ENCODE measurements around the gene KLF7.
"Not testable (repeated sequence)": the region's sequence is repeated elsewhere in the genome, so short reads cannot be mapped to it uniquely, and the experiment has no call there.

The KLF7 gene

DNA sequence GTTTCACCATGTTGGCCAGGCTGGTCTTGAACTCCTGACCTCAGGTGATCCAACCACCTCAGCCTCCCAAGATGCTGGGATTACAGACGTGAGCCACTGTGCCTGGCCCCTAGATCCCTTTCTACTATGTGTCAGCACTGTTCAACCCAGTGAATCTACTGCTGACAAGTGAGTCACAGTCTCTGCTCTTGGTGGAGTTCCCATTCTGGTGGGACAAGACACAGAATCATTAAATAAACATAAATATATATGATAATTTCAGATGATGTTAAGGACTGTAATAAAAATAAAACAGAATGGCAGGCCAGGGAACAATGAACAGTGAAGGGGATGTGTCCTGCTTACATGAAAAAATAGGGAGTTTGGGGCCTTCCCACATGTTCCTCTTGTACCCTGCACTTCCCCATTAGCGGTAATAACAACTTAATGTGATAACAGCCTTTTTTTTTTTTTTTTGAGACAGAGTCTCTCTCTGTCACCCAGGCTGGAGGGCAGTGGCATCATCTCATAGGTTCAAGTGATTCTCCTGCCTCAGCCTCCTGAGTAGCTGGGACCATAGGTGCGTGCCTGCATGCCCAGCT is 114.3 kb downstream of the KLF7 start:
- DNase-seq: no peak

GRCh38 chr2:207049122-207049521 is 116.6 kb downstream of the KLF7 start:
- no peak for DNase-seq

- DNase-seq: no peak
Observed at GRCh38 chr2:207048416-207048815, 117.3 kb downstream of the KLF7 start.

GRCh38 chr2:207046724-207047123 is 119.0 kb downstream of the KLF7 start:
- DNase-seq: no peak

DNA sequence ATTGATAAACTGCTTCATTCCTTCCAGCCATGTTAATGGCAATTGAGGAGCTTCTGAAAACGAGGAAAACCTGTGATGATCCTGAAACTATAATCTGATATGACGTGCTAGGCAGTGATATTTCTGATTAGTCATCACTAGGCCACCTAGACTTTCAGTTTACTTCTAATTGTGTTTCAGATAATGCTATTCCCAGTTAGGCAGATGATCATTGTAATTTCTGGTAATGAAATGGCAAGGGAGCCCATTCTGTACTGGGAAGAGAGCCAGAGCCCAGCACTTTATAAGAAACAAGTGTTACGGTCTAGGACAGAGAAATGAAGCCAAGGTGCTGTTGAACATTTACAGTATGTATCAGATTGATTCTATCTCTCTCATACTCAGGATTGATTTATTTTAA is 120.2 kb downstream of the KLF7 start:
- no peak for DNase-seq

DNA sequence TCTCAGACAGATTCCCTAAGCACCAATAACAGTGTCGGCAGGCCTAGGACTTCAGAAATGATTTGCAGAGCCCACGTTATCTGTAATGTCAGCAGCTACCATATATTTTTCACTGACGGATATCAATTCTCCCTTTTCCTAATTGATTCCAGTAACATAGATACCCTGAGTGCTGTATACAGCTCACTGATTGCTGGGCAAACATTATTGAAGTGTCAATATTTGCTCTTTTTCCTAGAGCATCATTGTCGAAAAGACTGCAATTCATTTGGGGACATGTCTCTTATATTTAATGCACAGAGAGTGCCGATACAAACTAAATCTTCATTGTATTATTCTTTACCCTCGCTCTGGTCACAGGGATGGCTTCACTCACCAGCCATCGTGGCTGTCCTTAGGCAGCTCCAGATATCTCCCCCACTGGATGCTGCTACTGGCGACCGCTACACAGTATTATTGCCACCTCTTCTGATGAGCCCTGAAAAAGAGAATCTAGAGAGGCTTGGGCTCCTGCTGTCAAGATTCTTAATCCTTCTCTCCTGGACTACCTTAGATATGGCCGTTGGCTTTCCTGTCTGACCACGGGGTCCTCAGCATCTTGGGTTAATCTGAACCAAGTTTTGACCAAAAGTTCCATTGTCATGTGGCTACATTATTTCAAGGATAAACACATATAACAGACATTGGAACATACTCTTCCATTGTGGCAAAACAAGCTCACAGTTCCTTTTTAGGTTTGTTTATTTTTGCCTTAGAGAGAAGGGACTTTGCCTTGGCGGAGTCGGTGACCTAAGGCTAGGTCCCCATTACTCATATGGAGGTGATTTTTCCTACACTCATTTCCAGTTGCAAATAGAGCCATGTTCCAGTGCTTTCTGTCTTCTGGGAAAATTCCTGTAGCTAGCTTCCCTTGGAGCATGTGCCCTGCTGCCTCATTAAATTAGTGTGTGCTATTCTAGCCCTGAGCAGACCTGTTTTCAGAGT is 121.1 kb downstream of the KLF7 start:
- DNase-seq: no peak

DNA sequence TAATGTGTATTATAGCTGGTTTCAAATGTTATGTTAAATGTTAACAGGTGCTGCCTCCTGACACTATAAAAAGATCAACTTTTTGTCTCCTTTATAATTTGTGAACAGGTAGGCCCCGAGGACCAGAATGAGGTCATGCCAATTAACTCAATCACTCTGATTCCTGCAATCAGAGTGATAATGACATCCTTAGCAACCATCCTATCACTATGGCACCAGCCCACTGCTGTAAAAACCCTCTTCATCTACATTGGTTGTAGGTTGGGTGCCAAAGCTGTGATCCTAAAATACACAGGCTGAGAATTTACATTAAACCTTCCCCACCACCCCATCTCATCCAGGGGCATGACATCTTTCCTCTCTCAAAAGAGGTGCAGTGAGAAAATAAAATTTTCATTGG is 122.9 kb downstream of the KLF7 start:
- DNase-seq: no peak

GRCh38 chr2:207041786-207042554 is 123.8 kb downstream of the KLF7 start:
- DNase-seq: no peak

DNA sequence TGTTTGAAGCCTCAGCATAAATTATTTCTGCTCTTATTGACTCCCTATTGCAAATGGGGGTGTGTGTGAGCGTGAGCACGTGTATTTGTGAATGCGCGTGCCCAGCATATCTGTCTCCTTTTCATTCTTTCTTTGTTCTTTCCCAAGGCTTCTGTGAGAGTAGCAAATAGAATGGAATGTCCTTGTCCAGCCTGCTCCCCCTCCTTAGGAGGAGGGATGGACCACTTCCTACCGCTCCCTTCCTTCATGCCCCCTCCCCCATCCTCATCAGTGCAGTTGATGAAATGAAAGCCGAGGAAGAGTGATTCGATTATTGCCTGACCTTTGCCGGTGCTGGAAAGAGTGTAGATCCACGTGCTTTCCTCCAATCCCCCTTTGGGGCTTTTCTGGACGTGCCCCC is 124.5 kb downstream of the KLF7 start:
- no peak for DNase-seq

DNA sequence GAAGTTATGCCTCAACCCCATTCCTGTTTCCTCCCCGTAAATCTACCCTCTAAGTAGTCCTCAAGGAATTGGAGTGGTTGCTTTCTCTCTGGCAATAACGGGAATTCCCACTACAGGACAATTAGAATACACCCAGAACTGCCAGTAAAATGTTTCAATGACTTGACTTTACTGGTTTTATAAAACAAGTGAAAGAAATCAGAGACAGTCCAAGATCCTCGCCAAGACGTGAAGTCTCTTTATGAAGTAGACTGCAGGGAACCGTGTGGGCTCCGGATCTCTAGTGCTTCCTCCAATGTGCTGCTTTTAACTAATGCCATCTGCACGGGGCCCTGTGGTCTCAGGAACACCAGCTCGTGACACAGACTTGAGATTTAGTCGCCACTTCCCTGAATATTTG is 125.1 kb downstream of the KLF7 start:
- DNase-seq: no peak

GRCh38 chr2:207039225-207039624 is 126.5 kb downstream of the KLF7 start:
- DNase-seq: no peak

DNA sequence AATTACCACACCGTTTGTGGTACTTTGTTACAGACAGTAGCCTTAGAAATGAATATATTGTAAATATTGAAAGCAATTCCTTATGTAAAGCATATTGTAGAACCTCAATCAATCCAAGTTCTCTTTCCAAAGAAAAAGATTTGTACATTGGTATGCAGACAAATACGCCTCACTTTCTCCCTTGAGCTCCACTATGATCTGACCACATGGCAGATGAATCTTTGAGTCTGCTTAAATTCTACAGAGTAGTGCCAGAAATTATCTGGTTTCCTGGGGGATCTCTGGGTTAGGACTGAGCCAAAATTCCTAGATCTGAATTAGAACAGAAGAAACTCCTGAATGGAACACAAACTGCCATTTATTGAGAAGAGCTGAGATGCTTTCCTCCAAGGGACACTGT is 127.4 kb downstream of the KLF7 start:
- DNase-seq: no peak

- no peak for DNase-seq
Observed at GRCh38 chr2:207037896-207038295, 127.9 kb downstream of the KLF7 start.

GRCh38 chr2:207037023-207037422 is 128.7 kb downstream of the KLF7 start:
- DNase-seq: not testable (repeated sequence)

GRCh38 chr2:207035875-207036274 is 129.9 kb downstream of the KLF7 start:
- DNase-seq: no peak

- DNase-seq: no peak
Observed at GRCh38 chr2:207032490-207032889, 133.3 kb downstream of the KLF7 start.
